Stromal cell of bone marrow (primary cell): Measurements from ENCODE around the gene FRZB.

Source experiments
- DNase-seq: peaks from one replicate; pipeline ENCODE4 v3.0.0-alpha.2; 2012; ENCODE audit warnings: low read depth

FRZB gene

DNA sequence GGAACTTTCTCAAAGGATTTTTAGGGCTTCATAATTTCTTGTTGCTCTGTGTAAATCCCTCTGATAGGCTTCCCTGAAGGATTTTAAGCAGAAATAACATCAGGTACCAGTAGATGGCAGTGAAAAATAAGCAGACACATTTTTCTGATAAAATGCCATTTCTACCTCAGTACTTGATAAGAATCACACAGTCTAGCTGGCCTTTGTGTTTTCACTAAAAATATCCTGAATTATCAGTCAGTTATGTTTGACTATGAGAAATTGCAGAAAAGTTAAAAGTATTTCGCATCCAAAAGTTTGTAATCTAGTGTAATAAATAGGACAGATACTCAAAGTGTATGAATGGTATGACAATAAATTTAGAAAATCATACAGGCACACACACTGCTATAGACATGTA, 81.7 kb downstream of the FRZB start:
- DNase-seq = peak; percentile 25

DNA sequence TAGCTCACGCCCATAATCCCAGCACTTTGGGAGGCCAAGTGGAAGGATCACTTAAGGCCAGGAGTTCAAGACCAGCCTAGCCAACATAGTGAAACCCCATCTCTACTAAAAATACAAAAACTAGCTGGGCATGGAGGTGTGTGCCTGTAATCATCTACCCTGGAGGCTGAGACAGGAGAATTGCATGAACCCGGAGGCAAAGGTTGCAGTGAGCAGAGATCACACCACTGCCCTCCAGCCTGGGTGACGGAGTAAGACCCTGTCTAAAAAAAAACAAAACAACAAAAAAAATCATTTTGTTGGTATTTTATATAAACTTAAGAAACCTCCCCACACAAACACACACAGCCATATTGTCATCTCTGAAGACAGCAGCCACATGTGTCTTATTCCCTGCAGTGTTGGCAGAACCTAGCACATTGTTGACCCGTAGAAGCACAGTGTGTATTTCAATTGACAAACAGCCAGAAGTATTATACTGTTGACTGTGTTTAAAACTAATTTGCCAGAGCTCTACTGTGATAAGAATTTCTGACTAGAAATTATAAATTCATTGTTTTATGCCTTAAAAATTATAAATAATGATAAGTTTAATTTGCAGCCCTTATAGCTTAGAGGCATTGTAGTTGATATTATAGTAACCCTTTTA, 82.3 kb downstream of the FRZB start:
- no peak for DNase-seq
